Measurements from ENCODE around the gene PLEKHG4B. TPM values are rescaled to one million over a fixed set of nuclear protein-coding genes. Genes with fewer than 3 reads are reported as not detected.

Gene PLEKHG4B
- total RNA-seq, 1 experiment from 2014 or later = 44.3 TPM

GRCh38 chr5:171801-172331 is 79.9 kb downstream of the PLEKHG4B start:
- H3T11ph ChIP-seq (ENCODE audit: low read length) = no peak overlapping the region
- H3K23ac ChIP-seq (ENCODE audit: insufficient read length, low read depth, low read length) = no peak overlapping the region
- H3K4me1 ChIP-seq (ENCODE audit: insufficient read depth, low read length) = no peaks in the 10 kb centered on the region
- no peak overlapping the region for H3K56ac ChIP-seq (ENCODE audit: insufficient read length, low read depth, low read length)
- no peak overlapping the region for H4K8ac ChIP-seq (replicated peaks; ENCODE audit: insufficient read length, low read depth, low read length)
- H3K4me3 Mint-ChIP-seq = no peak overlapping the region
- no peak overlapping the region for H4K5ac ChIP-seq (ENCODE audit: insufficient read length, low read depth, low read length)
- H3K14ac ChIP-seq (ENCODE audit: insufficient read depth, low read length) = no peak overlapping the region; the same call in 1 of the 2 replicates
- DNase-seq = peak; percentile 20
- no peaks in the 10 kb centered on the region for H4K20me1 ChIP-seq (ENCODE audit: control insufficient read depth, insufficient read depth, insufficient read length)
- no peak overlapping the region for H3K4ac ChIP-seq (ENCODE audit: low read depth, low read length)
- H4K91ac ChIP-seq (ENCODE audit: insufficient read length, low read depth, low read length) = no peak overlapping the region
- no peaks in the 10 kb centered on the region for H3K9me3 ChIP-seq (ENCODE audit: control insufficient read depth, low read depth, low read length)
- H2BK5ac ChIP-seq (ENCODE audit: insufficient read length, low read length) = no peak overlapping the region
- H3K9ac ChIP-seq (ENCODE audit: extremely low read depth, insufficient read length, low read length) = no peak overlapping the region
- H3K23me2 ChIP-seq (ENCODE audit: insufficient read length, low read depth, low read length, poor library complexity, severe bottlenecking) = no peaks in the 10 kb centered on the region
- TF ChIP-seq CTCF (conservative IDR thresholded peaks at IDR 0.05) = no peak
- no peak overlapping the region for H2BK15ac ChIP-seq (ENCODE audit: low read depth, low read length)
- peaks cover 4 to 46% (median 41%) of the 10 kb centered on the region in 3 experiments; a peak in 6 of 7 replicates for H3K36me3 Mint-ChIP-seq (ENCODE audit: insufficient read depth in 1 of 3, low read depth in 3 of 3)
- H3K27me3 ChIP-seq (ENCODE audit: insufficient read depth, low read length) = no peaks in the 10 kb centered on the region
- no peak overlapping the region for H3K18ac ChIP-seq (ENCODE audit: insufficient read length, low read depth, low read length)
- H3K79me2 ChIP-seq (ENCODE audit: insufficient read depth, low read length) = no peaks in the 10 kb centered on the region
- no peak overlapping the region for H3K27ac Mint-ChIP-seq
- H3K79me1 ChIP-seq (ENCODE audit: insufficient read depth, low read depth, low read length, poor library complexity, severe bottlenecking) = no peaks in the 10 kb centered on the region
- no peak overlapping the region for H2BK12ac ChIP-seq (ENCODE audit: insufficient read length, low read depth, low read length)
- no CpG with 5 or more reads among the region's 23 CpGs for WGBS (ENCODE audit: extremely low coverage, insufficient read length, low lambda C conversion rate)
- no peak overlapping the region for H2BK120ac ChIP-seq (ENCODE audit: low read depth, low read length, poor library complexity, severe bottlenecking)
- H2BK20ac ChIP-seq (ENCODE audit: low read depth, low read length, poor library complexity, severe bottlenecking) = no peak overlapping the region
- no peaks in the 10 kb centered on the region; a peak in 1 of 5 replicates for H3K9me3 Mint-ChIP-seq
- H3K27me3 Mint-ChIP-seq (ENCODE audit: low read depth) = no peaks in the 10 kb centered on the region; the same call in 1 of the 2 replicates
- no peak overlapping the region for H3K27ac ChIP-seq (ENCODE audit: insufficient read length, low read depth, low read length)
- no peak overlapping the region for H2AK5ac ChIP-seq (ENCODE audit: insufficient read length, low read length)
- H3K4me1 Mint-ChIP-seq = 0 out of 4 replicates have a peak, but pooled peaks cover 0 to under 1% of the 10 kb centered on the region in 2 experiments
- no peak overlapping the region for H2AFZ ChIP-seq (ENCODE audit: low read length)
- H3K4me2 ChIP-seq (ENCODE audit: insufficient read depth, insufficient read length, low read length) = no peak overlapping the region

Measured in H9 (cell line).